ENCODE data around the gene ROR2. TPM values are rescaled to one million over a fixed set of nuclear protein-coding genes. Genes with fewer than 3 reads are reported as not detected.

ROR2 gene
- total and polyA plus RNA-seq, 2 experiments from 2014 or later, result 8.1 to 18.8 TPM

- TF ChIP-seq, protein P1, sequence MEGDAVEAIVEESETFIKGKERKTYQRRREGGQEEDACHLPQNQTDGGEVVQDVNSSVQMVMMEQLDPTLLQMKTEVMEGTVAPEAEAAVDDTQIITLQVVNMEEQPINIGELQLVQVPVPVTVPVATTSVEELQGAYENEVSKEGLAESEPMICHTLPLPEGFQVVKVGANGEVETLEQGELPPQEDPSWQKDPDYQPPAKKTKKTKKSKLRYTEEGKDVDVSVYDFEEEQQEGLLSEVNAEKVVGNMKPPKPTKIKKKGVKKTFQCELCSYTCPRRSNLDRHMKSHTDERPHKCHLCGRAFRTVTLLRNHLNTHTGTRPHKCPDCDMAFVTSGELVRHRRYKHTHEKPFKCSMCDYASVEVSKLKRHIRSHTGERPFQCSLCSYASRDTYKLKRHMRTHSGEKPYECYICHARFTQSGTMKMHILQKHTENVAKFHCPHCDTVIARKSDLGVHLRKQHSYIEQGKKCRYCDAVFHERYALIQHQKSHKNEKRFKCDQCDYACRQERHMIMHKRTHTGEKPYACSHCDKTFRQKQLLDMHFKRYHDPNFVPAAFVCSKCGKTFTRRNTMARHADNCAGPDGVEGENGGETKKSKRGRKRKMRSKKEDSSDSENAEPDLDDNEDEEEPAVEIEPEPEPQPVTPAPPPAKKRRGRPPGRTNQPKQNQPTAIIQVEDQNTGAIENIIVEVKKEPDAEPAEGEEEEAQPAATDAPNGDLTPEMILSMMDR (conservative IDR thresholded peaks at IDR 0.05; ENCODE audit: low read depth in 2 of 2), result no peak
- no peak for TF ChIP-seq ZNF331 (CRISPR knock-in tag; IDR thresholded peaks at IDR 0.05; ENCODE audit: low read depth)
- TF ChIP-seq CREB1 (CRISPR knock-in tag; IDR thresholded peaks at IDR 0.05; ENCODE audit: low read depth), result no peak
- no peak for TF ChIP-seq EZH2 (IDR thresholded peaks at IDR 0.05; ENCODE audit: low read depth, unreplicated experiment)
- TF ChIP-seq ZNF114 (CRISPR knock-in tag; IDR thresholded peaks at IDR 0.05), result no peak
Measured at GRCh38 chr9:91945277-91946085, 4.5 kb downstream of the ROR2 start (continued).

DNA sequence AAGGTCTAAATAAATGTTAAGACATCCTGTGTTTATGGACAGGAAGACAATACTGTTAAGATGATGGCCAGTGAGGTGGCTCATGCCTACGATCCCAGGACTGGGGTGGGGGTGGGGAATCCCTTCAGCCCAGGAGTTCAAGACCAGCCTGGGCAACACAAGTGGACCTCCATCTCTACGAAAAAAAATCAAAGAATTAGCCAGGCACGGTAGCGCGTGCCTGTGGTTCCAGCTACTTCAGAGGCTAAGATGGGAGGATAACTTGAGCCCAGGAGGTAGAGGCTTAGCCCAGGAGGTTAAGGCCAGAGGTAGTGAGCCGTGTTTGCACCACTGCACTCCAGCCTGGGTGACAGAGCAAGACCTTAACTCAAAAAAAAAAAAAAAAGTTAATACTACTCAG is 5.3 kb downstream of the ROR2 start:
- H2AFZ ChIP-seq, result no peak overlapping the region
- H3K27ac ChIP-seq (ENCODE audit: low read depth), result no peak overlapping the region
- H3K9me2 ChIP-seq (ENCODE audit: insufficient read depth), result no peaks in the 10 kb centered on the region
- H3K36me3 ChIP-seq (ENCODE audit: insufficient read depth), result no peaks in the 10 kb centered on the region
- TF ChIP-seq EZH2 (IDR thresholded peaks at IDR 0.05; ENCODE audit: low read depth, unreplicated experiment), result no peak
- no peak for TF ChIP-seq ZNF114 (CRISPR knock-in tag; IDR thresholded peaks at IDR 0.05)
- TF ChIP-seq, protein P2, sequence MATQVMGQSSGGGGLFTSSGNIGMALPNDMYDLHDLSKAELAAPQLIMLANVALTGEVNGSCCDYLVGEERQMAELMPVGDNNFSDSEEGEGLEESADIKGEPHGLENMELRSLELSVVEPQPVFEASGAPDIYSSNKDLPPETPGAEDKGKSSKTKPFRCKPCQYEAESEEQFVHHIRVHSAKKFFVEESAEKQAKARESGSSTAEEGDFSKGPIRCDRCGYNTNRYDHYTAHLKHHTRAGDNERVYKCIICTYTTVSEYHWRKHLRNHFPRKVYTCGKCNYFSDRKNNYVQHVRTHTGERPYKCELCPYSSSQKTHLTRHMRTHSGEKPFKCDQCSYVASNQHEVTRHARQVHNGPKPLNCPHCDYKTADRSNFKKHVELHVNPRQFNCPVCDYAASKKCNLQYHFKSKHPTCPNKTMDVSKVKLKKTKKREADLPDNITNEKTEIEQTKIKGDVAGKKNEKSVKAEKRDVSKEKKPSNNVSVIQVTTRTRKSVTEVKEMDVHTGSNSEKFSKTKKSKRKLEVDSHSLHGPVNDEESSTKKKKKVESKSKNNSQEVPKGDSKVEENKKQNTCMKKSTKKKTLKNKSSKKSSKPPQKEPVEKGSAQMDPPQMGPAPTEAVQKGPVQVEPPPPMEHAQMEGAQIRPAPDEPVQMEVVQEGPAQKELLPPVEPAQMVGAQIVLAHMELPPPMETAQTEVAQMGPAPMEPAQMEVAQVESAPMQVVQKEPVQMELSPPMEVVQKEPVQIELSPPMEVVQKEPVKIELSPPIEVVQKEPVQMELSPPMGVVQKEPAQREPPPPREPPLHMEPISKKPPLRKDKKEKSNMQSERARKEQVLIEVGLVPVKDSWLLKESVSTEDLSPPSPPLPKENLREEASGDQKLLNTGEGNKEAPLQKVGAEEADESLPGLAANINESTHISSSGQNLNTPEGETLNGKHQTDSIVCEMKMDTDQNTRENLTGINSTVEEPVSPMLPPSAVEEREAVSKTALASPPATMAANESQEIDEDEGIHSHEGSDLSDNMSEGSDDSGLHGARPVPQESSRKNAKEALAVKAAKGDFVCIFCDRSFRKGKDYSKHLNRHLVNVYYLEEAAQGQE (IDR thresholded peaks at IDR 0.05; ENCODE audit: unreplicated experiment), result no peak
- TF ChIP-seq JUNB (IDR thresholded peaks at IDR 0.05; ENCODE audit: unreplicated experiment), result no peak
- no peak for TF ChIP-seq CREB1 (CRISPR knock-in tag; IDR thresholded peaks at IDR 0.05; ENCODE audit: low read depth)
- TF ChIP-seq, protein P1 (conservative IDR thresholded peaks at IDR 0.05; ENCODE audit: low read depth in 2 of 2), result no peak
- TF ChIP-seq EZH2phosphoT487 (IDR thresholded peaks at IDR 0.05; ENCODE audit: unreplicated experiment), result no peak
- TF ChIP-seq, protein P3, sequence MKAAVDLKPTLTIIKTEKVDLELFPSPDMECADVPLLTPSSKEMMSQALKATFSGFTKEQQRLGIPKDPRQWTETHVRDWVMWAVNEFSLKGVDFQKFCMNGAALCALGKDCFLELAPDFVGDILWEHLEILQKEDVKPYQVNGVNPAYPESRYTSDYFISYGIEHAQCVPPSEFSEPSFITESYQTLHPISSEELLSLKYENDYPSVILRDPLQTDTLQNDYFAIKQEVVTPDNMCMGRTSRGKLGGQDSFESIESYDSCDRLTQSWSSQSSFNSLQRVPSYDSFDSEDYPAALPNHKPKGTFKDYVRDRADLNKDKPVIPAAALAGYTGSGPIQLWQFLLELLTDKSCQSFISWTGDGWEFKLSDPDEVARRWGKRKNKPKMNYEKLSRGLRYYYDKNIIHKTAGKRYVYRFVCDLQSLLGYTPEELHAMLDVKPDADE (IDR thresholded peaks at IDR 0.05), result no peak
- no peak for TF ChIP-seq STAT1 (IDR thresholded peaks at IDR 0.05; ENCODE audit: unreplicated experiment)
- no peak overlapping the region for H3K27ac Mint-ChIP-seq
- peaks cover 35% of the 10 kb centered on the region for H3K4me1 Mint-ChIP-seq
- ATAC-seq, result no peak
- H3F3A ChIP-seq (replicated peaks; ENCODE audit: low read depth), result no peaks in the 10 kb centered on the region
- peaks cover 32% of the 10 kb centered on the region for H3K27me3 ChIP-seq (ENCODE audit: insufficient read depth)
- H4K20me1 ChIP-seq (replicated peaks; ENCODE audit: insufficient read depth), result peaks cover 8% of the 10 kb centered on the region; the same call in 1 of the 2 replicates
- no peaks in the 10 kb centered on the region for H3K9me3 Mint-ChIP-seq
- H3K27me3 Mint-ChIP-seq (ENCODE audit: insufficient read depth, low read depth, poor library complexity), result peaks cover 22% of the 10 kb centered on the region
- no peak for DNase-seq (ENCODE audit: low spot score)
- peak overlapping the region; percentile 64; the same call in 1 of the 2 replicates for H3K4me2 ChIP-seq
- peaks cover 41% of the 10 kb centered on the region for H3K4me1 ChIP-seq (ENCODE audit: insufficient read depth)
- H3K79me2 ChIP-seq (replicated peaks; ENCODE audit: insufficient read depth), result peaks cover 51% of the 10 kb centered on the region
- no peak overlapping the region for H3K4me3 ChIP-seq
- no peak overlapping the region for H3K4me3 Mint-ChIP-seq
- H3K36me3 Mint-ChIP-seq (ENCODE audit: low read depth), result no peaks in the 10 kb centered on the region

All from GM23338 (cell line).